UCSD-AML1 (cell line): ENCODE measurements around the gene NTNG2.
A peak's percentile ranks its signal among the peaks of the same experiment; 100 is the strongest.

ENCODE experiments used
- DNase-seq: peaks from one replicate; lab custom pipeline; 2025; ENCODE audit not compliant: unreplicated experiment; lab: John Stamatoyannopoulos, UW

The NTNG2 gene

DNA sequence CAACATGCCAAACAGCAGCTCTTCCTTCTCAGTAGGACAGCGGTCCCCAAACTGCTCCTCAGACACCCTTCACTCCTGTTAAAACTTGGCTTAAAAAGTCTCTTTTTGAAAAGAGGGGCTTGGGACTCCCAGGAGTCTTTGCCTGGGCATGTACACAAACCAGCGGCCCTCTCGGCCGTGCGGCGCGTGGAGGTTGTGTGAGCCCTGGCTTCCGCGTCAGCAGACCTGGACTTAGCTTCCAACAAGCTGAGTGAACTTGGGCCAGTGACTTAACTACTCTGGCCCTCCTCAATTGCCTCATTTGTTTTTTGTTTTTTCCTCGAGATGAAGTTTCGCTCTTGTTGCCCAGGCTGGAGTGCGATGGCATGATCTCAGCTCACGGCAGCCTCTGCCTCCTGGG is 15.3 kb upstream of the NTNG2 start:
- DNase-seq = no peak

GRCh38 chr9:132147331-132147730 is 14.5 kb upstream of the NTNG2 start:
- DNase-seq = no peak

GRCh38 chr9:132147839-132148238 is 14.0 kb upstream of the NTNG2 start:
- no peak for DNase-seq

DNA sequence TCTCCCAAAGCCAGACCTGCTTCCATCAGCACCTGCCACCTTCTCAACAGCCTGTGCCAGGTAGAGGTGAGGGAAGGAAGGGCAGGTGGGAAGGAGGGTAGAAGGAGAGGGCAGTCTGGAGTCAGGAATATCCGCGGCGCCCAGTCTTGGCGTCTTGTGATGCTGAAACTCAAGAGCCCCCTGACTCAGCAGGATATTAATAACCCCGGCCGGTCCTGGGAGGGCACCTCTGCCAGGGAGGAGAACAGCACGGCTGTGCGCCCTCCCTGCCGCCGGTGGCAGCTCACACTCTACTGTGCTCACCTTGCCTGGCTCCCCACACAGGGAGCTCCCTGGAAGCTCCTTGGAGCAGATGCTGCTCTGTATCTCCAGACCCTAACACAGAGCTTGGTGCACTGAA is 11.6 kb upstream of the NTNG2 start:
- no peak for DNase-seq

DNA sequence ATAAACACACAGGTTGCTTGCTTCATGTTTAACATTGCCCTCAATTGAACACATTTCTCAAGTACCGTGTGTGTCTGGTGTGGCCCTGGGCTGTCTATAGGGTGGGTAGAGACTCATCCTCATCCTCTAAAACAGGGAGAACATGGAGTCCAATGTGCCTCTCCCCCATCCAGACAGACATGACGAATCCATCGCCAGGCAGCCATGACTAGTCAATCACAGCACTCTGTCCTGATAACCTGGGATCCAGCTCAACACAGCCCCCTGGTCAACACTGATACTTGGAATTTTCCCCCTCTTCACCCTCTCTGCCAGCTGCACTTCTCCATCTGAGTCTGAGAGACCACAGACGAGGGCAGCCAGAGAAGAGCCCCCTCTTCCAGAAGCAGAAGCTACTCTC is 10.7 kb upstream of the NTNG2 start:
- no peak for DNase-seq

GRCh38 chr9:132152231-132152630 is 9.6 kb upstream of the NTNG2 start:
- DNase-seq = no peak

DNA sequence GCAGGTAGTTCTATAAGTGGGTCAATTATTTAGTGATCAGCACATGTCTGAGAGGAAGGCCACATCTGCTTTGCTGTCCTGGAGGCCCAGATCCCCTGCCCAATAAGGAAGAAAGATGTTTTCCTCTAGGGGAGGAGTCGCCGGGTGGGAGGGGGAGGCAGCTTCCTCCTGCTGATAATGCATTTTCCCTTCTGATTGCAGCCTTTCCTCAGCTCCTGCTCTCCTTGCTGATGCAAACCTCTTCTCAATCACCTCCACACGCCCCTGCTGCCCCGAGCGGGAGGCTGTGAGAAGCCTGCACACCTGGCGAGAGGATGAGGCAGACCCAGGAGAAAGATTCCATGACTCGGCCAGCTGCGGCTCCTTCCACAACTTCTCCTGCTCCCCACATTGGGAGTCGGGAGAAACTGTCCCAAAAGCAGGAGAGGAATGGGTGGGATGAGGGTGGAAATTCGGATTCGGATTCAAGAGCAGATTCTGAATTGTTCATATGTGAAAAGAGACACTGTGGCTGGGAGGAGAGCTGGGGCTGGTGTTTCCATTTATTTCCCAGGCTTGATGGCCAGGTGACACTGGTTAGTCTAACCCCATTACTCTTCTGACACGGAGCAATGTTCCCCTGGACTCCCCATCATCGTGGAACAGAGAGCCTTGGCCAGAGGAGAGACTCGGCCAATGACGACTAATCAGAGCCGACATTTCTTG is 6.8 kb upstream of the NTNG2 start:
- no peak for DNase-seq

DNA sequence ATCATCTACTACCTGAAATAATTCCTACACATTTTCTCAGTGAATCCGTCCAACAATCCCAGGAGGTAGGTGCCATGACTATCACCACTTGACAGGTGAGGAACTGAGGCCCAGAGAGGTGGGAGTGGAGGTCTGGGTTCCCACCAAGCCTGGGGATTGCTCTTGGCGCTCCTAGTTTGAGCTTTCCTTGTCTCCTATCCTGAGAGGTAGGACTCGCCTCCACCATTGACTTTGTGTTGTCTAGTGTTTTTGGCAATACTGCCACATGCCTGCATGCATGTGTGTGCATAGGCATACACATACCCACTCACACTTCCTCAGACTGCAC is 6.3 kb upstream of the NTNG2 start:
- no peak for DNase-seq

GRCh38 chr9:132156262-132156661 is 5.6 kb upstream of the NTNG2 start:
- DNase-seq = no peak

DNA sequence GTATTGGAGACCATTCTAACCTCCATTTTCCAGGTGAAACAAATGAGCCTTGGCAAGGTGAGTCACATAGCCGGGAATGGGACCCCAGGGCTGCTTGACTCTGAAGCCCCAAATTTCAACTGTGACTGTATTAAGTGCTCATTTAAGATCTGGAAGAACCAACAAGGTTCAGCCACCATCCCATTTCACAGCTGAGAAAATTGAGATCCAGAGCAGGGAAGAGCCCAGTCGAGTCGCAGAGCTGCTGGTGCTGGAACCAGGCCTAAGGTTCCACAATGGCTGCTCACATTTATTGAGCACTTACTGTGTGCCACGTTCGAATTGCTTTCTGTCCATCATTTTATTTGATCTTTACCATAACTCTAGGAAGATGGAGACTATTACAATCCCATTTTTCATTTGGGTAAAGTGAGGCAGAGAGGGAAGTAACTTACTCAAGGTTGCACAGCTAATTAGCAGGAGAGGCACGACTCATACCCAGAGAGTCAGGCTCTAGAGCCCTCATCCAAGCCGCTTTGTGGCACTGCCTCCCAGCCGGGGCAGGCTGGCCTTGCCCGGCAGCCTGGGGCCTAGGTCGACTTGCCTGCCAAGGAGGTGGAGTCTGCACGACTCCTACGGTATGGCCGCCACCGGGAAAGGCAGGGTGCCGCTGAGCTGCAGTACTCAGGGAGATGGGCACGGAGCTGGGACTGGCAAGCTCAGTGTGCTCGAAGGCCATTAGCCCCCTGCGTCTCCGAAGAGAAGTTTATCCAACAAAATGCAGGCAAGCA is 4.3 kb upstream of the NTNG2 start:
- DNase-seq = no peak

GRCh38 chr9:132160802-132161742 is 786 bp upstream of the NTNG2 start:
- DNase-seq = peak; percentile 39

DNA sequence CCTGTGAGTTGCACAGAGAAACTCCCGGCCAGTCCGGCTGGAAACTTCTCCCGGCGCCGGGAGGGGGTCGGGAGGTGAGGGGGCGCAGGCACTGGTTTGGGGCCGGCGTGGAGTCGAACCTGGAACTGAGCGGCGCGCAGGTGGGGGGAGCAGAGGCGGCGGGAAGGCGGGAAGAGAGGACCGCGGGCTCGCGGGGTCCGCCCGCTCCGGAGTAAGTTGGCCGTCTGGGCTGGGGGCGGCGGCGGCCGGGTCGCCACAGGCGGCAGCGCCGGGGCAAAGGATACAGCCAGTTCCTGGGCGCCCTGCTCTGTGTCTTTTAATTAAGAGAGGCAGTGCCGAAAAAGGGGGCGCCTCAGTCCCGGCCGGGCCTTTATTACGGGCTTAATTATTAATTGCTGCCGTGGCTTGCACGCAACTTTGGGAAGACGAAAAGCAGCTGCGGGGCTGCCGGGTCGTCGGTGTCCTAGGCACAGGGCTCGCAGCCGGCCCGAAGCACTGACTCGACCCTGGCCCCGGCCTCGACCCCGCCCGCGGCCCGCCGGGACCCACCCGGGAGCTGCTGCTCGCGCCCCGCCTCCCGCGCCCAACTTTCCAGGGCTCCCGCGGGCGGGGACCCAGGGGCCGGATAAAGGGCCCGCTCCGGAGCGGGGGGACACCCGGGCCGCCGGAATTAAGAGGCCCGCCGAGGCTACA is 1.1 kb downstream of the NTNG2 start:
- DNase-seq = no peak

GRCh38 chr9:132163457-132163875 is 1.6 kb downstream of the NTNG2 start:
- DNase-seq = no peak

DNA sequence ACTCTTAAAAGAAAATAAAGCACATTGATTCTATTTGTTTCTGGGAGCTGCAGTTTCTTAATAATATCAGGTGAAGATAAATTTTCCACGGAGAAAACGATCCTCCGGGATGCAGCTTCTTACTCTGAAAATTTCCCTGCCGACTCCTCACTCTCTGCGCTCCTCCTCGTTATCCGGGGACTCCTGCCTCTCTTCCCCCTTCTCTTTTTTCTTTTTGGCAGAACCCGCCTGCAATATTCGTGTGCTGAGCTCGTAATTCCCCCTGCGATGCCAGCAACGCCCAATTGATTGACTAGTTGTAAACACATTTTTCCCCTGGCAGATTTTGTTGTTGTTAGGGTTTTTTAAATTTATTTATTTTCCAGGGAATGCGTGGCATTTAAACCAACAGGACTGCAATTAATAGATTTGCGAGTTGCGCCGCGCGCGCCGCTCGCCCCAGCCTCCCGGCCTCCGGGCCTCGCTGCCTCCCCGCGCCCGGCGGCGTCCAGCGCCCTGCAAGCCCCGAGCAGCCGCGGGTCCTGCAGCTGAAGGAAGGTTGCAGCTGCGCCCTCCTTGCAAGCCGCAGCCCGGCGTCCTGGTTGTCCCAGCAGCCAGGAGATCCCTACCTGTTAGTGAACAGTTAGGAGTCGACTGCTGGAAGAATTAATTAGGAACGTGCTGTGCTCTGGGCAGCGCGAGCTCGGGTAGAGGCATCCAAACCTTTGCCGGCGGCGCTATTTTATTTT is 2.2 kb downstream of the NTNG2 start:
- no peak for DNase-seq

DNA sequence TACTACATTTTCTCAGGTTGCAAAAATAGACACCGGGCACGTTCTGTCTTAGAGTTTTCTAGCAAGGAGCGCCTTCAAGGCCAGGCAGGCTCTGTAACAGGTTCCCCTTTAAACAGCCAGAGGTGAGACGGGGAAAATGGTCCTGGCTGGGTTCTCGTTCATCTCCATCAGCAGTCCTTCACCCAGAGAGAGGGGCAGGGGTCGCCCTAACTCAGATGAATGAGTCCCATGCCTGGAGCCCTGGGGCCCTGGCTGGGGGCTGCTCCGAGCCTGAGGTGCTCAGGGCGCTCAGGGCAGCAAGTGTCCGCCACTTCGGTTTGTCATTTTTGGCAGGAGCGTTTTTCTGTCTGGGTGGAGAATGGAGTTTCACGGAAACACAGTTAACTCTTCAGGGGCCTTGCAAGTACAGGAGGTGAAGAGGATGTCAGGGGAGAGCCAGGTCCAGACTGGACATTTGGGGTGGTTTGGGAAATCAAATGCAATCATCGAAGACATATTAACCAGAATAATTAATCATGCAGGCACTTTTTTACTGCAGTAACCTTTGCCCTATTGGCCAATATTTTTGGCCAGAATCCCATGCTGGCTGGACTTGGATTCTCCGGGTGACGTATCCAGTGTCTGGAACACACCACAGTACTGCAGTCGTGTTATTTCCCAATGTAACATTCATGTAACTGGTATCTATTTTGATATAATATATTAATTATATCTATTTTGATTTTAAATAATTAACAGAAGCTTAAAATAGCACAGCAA is 2.9 kb downstream of the NTNG2 start:
- DNase-seq = no peak

GRCh38 chr9:132166599-132166998 is 4.7 kb downstream of the NTNG2 start:
- DNase-seq = no peak

GRCh38 chr9:132167192-132167591 is 5.3 kb downstream of the NTNG2 start:
- no peak for DNase-seq

GRCh38 chr9:132168347-132168746 is 6.5 kb downstream of the NTNG2 start:
- DNase-seq = no peak

DNA sequence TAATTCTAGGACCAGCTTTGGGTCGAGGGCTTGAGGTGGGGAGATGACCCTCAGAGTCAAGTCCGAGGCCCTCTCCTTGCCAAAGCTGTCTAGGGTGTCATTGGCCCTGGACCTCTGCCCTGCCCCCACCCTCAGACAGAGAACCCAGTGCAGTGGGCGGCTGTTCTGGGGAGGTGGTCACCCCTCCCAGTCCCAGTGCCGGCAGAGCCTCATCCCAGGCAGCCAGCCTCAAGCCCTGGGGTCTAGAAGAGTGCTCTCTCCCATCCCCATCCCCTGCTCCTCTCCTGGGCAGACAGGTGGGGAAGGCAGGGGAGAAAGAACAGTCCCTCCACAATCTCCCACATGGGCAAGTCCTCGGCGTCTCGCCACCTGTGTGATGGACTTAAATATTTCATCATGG is 7.0 kb downstream of the NTNG2 start:
- no peak for DNase-seq
